ENCODE data around the gene BBS7. TPM values are rescaled to one million over a fixed set of nuclear protein-coding genes. Genes with fewer than 3 reads are reported as not detected.

The BBS7 gene
- total and polyA plus RNA-seq, 2 experiments from 2014 or later, result 14.8 to 30.8 TPM

GRCh38 chr4:121796283-121796682, 74.0 kb downstream of the BBS7 start:
- DNase-seq (ENCODE audit: low spot score) (peak; percentile 85), ATAC-seq (peak; percentile 82)
- Histone ChIP-seq H3K36me3 (ENCODE audit: insufficient read depth) (no peaks in the 10 kb centered on the region), H3K4me2 (peak overlapping the region; percentile 7), H3F3A (replicated peaks; ENCODE audit: low read depth) (no peaks in the 10 kb centered on the region), H3K27ac (ENCODE audit: low read depth) (peak overlapping the region; percentile 81), H3K27me3 (ENCODE audit: insufficient read depth) (no peaks in the 10 kb centered on the region), H2AFZ (no peak overlapping the region), H4K20me1 (replicated peaks; ENCODE audit: insufficient read depth) (no peaks in the 10 kb centered on the region), H3K9me2 (ENCODE audit: insufficient read depth) (no peaks in the 10 kb centered on the region), H3K4me3 (no peak overlapping the region), H3K4me1 (ENCODE audit: insufficient read depth) (peaks cover 13% of the 10 kb centered on the region), H3K79me2 (replicated peaks; ENCODE audit: insufficient read depth) (peaks cover under 1% of the 10 kb centered on the region)
- Mint-ChIP-seq H3K4me1 (peaks cover 33% of the 10 kb centered on the region), H3K27ac (peak overlapping the region; percentile 89), H3K9me3 (no peaks in the 10 kb centered on the region), H3K27me3 (ENCODE audit: insufficient read depth, low read depth, poor library complexity) (peaks cover 6% of the 10 kb centered on the region), H3K4me3 (peak overlapping the region; percentile 29; the same call in 2 of the 3 replicates), H3K36me3 (ENCODE audit: low read depth) (peaks cover under 1% of the 10 kb centered on the region; the same call in 1 of the 3 replicates)
- TF ChIP-seq JUNB (IDR thresholded peaks at IDR 0.05; ENCODE audit: unreplicated experiment), result no peak
- TF ChIP-seq NANOG (IDR thresholded peaks at IDR 0.05; ENCODE audit: borderline replicate concordance), result peak; percentile 60; the same call in 1 of the 2 replicates
- TF ChIP-seq ETS1 (IDR thresholded peaks at IDR 0.05), result no peak

GRCh38 chr4:121794505-121795188, 75.6 kb downstream of the BBS7 start:
- Mint-ChIP-seq H3K4me3 (no peak overlapping the region), H3K36me3 (ENCODE audit: low read depth) (no peaks in the 10 kb centered on the region), H3K27ac (no peak overlapping the region; the same call in 1 of the 2 replicates), H3K27me3 (ENCODE audit: insufficient read depth, low read depth, poor library complexity) (peaks cover 2% of the 10 kb centered on the region), H3K4me1 (peaks cover 27% of the 10 kb centered on the region), H3K9me3 (no peaks in the 10 kb centered on the region)
- TF ChIP-seq CTCF (conservative IDR thresholded peaks at IDR 0.05; ENCODE audit: low read depth in 2 of 2), result no peak
- TF ChIP-seq NANOG (IDR thresholded peaks at IDR 0.05; ENCODE audit: borderline replicate concordance), result no peak
- no peak for TF ChIP-seq STAT1 (IDR thresholded peaks at IDR 0.05; ENCODE audit: unreplicated experiment)
- TF ChIP-seq JUNB (IDR thresholded peaks at IDR 0.05; ENCODE audit: unreplicated experiment), result no peak
- TF ChIP-seq ZNF462 (CRISPR knock-in tag; IDR thresholded peaks at IDR 0.05), result no peak
- TF ChIP-seq ZNF114 (CRISPR knock-in tag; IDR thresholded peaks at IDR 0.05), result no peak
- TF ChIP-seq EZH2phosphoT487 (IDR thresholded peaks at IDR 0.05; ENCODE audit: unreplicated experiment), result no peak
- no peak for TF ChIP-seq ETS1 (IDR thresholded peaks at IDR 0.05)
- peak; percentile 51 for DNase-seq (ENCODE audit: low spot score)
- Histone ChIP-seq H3K9me2 (ENCODE audit: insufficient read depth) (no peaks in the 10 kb centered on the region), H4K20me1 (replicated peaks; ENCODE audit: insufficient read depth) (no peaks in the 10 kb centered on the region), H3K36me3 (ENCODE audit: insufficient read depth) (no peaks in the 10 kb centered on the region), H3K4me1 (ENCODE audit: insufficient read depth) (peaks cover 13% of the 10 kb centered on the region), H3K79me2 (replicated peaks; ENCODE audit: insufficient read depth) (no peaks in the 10 kb centered on the region), H3K4me3 (no peak overlapping the region), H3F3A (replicated peaks; ENCODE audit: low read depth) (no peaks in the 10 kb centered on the region), H3K27me3 (ENCODE audit: insufficient read depth) (no peaks in the 10 kb centered on the region), H3K27ac (ENCODE audit: low read depth) (peak overlapping the region; percentile 81; the same call in 1 of the 2 replicates), H3K4me2 (peak overlapping the region; percentile 7; the same call in 1 of the 2 replicates), H2AFZ (no peak overlapping the region)
- ATAC-seq, result peak; percentile 63
